Hepatocyte (in vitro differentiated cells): ENCODE measurements around the gene TCF7L2. TPM values are rescaled to one million over a fixed set of nuclear protein-coding genes. Genes with fewer than 3 reads are reported as not detected.

Experiments
- DNase-seq: peaks from one replicate; pipeline ENCODE4 v3.0.0-alpha.2; 2016; ENCODE audit warnings: low spot score
- H2AFZ ChIP-seq: fragments of 200-600 bp; sonication (generic); 2 replicates; pipeline ENCODE4 v1.6.0; 2016; ENCODE audit warnings: antibody characterized with exemption, mild to moderate bottlenecking
- H3K27ac ChIP-seq: fragments of 200-600 bp; sonication (generic); 2 replicates; pipeline ENCODE4 v1.5.1; 2016; ENCODE audit warnings: mild to moderate bottlenecking
- H3K27me3 ChIP-seq: fragments of 200-600 bp; sonication (generic); 2 replicates; pipeline ENCODE4 v1.6.1; 2016
- H3K36me3 ChIP-seq: fragments of 200-600 bp; sonication (generic); replicated peaks from 2 replicates; pipeline ENCODE4 v1.5.1; 2016; ENCODE audit warnings: low read depth; ENCODE audit not compliant: insufficient read depth
- H3K4me1 ChIP-seq: fragments of 200-600 bp; sonication (generic); 2 replicates; pipeline ENCODE4 v1.5.1; 2016; ENCODE audit warnings: mild to moderate bottlenecking, moderate library complexity; ENCODE audit not compliant: insufficient read depth
- H3K4me2 ChIP-seq: fragments of 200-600 bp; sonication (generic); 2 replicates; pipeline ENCODE4 v1.6.0; 2016
- H3K4me3 ChIP-seq: fragments of 200-600 bp; sonication (generic); 2 replicates; pipeline ENCODE4 v1.5.1; 2016; ENCODE audit warnings: mild to moderate bottlenecking
- H3K79me2 ChIP-seq: fragments of 200-600 bp; sonication (generic); 2 replicates; pipeline ENCODE4 v1.6.0; 2017; ENCODE audit warnings: mild to moderate bottlenecking
- H3K9me2 ChIP-seq: fragments of 200-600 bp; sonication (generic); replicated peaks from 2 replicates; pipeline ENCODE4 v1.6.0; 2017; ENCODE audit warnings: mild to moderate bottlenecking; ENCODE audit not compliant: insufficient read depth
- H3K9me3 ChIP-seq: fragments of 200-600 bp; sonication (generic); 2 replicates; pipeline ENCODE4 v1.5.1; 2016; ENCODE audit warnings: low read depth, mild to moderate bottlenecking
- H4K20me1 ChIP-seq: fragments of 200-600 bp; sonication (generic); 2 replicates; pipeline ENCODE4 v1.6.0; 2016; ENCODE audit warnings: mild to moderate bottlenecking; ENCODE audit not compliant: insufficient read depth, poor library complexity, severe bottlenecking
- EZH2 ChIP-seq: fragments of 200-600 bp; sonication (generic); IDR thresholded peaks from 2 replicates; pipeline ENCODE4 v1.6.1; 2016; ENCODE audit warnings: antibody characterized with exemption, mild to moderate bottlenecking, borderline replicate concordance
- EZH2phosphoT487 ChIP-seq: fragments of 200-600 bp; sonication (generic); IDR thresholded peaks from one replicate; pipeline ENCODE4 v1.6.1; 2018; ENCODE audit warnings: antibody characterized with exemption, mild to moderate bottlenecking, low read depth, moderate library complexity; ENCODE audit not compliant: unreplicated experiment, severe bottlenecking
- WGBS: methylation state at CpG from one replicate; pipeline ENCODE4 v1.1.6; 2016; ENCODE audit warnings: low lambda C conversion rate; ENCODE audit errors: missing lambda C conversion rate; 5-methylcytosine and 5-hydroxymethylcytosine counted together
- polyA plus RNA-seq: library from polyadenylated mRNA; unstranded; fragments of >200 nt; fragmentation: Nextera tagmentation; extraction: Ambion mirVana; gene quantifications from 2 replicates; pipeline ENCODE4 v1.2.1, GENCODE V29; 2016
- total RNA-seq: library from RNA; depleted of rRNA; stranded (reverse); fragments of >200 nt; gene quantifications from 2 replicates; pipeline ENCODE4 v1.2.3, GENCODE V29; 2014
- TF ChIP-seq, protein P1 (sequence below): fragments of 200-600 bp; sonication (generic); IDR thresholded peaks from 2 replicates; pipeline ENCODE4 v1.5.1; 2016; ENCODE audit warnings: antibody characterized with exemption, mild to moderate bottlenecking; ENCODE audit not compliant: poor library complexity

The TCF7L2 gene
- total and polyA plus RNA-seq, 2 experiments from 2014 or later: 14.8 to 28.8 TPM

DNA sequence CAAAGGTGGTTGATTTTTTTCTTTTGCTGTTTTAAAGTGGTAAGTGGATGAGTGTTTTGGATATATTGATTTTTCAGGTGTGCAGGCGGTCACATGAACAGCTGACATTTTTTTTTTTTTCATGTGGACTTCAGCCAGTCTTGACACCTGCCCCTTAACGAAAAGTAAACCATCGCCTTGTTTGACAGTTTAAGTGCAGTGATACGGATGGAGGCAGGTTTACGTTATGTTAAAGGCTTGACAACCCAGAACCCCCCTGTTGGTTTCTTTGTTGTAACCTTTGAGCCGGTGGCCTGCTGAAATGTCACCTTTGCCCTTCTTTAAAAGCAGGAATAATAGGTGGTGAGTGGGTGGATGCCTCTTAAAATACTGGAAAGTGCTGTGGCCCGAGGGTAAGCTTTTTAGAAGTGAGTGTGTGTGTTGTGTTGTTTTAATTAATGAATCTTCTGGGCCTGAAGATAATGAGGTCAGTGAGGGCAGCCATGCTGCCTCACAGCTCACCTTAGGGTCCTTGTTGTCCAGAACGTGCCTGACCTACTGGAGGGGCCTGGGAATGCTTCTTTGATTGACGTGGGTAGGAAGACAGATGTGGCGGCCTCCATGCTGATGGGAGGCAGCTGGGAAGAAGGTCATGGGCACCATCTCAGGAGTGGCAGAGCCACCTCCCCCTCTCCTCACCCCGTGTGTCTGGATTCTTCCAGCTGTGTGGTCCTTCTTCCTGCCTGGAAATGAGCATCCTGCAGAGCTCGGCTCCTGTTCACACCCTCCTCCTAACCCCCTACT is 69.8 kb downstream of the TCF7L2 start:
- DNase-seq: peak; percentile 60
- Histone ChIP-seq H4K20me1 (peaks cover 87% of the 10 kb centered on the region), H3K4me1 (peaks cover 45% of the 10 kb centered on the region), H3K27me3 (no peaks in the 10 kb centered on the region), H2AFZ (no peak overlapping the region), H3K79me2 (peaks cover 99% of the 10 kb centered on the region), H3K4me3 (no peak overlapping the region), H3K27ac (peak overlapping the region; percentile 82), H3K36me3 (no peaks in the 10 kb centered on the region), H3K9me3 (no peaks in the 10 kb centered on the region), H3K4me2 (peak overlapping the region; percentile 48), H3K9me2 (no peaks in the 10 kb centered on the region)
- WGBS: 40% methylated on average over 12 of the region's 12 CpGs
- TF ChIP-seq EZH2phosphoT487 (no peak), EZH2 (no peak)
- TF ChIP-seq, protein P1, sequence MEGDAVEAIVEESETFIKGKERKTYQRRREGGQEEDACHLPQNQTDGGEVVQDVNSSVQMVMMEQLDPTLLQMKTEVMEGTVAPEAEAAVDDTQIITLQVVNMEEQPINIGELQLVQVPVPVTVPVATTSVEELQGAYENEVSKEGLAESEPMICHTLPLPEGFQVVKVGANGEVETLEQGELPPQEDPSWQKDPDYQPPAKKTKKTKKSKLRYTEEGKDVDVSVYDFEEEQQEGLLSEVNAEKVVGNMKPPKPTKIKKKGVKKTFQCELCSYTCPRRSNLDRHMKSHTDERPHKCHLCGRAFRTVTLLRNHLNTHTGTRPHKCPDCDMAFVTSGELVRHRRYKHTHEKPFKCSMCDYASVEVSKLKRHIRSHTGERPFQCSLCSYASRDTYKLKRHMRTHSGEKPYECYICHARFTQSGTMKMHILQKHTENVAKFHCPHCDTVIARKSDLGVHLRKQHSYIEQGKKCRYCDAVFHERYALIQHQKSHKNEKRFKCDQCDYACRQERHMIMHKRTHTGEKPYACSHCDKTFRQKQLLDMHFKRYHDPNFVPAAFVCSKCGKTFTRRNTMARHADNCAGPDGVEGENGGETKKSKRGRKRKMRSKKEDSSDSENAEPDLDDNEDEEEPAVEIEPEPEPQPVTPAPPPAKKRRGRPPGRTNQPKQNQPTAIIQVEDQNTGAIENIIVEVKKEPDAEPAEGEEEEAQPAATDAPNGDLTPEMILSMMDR: no peak

DNA sequence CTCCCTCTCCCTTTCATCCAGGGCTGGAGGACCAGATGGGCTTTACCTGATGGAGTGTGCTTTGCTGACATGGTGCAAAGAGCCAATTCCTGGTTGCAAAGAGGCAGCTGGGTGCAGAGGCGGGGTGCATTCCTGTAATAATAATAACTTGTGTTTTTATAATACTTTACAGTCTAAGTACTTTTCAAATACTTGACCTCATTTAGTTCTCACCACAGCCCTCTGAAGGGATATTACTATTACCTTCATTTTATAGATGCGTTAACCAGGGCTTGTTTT is 70.4 kb downstream of the TCF7L2 start:
- Histone ChIP-seq H3K9me2 (no peaks in the 10 kb centered on the region), H3K4me3 (no peak overlapping the region), H3K4me1 (peaks cover 45% of the 10 kb centered on the region), H3K36me3 (no peaks in the 10 kb centered on the region), H3K27ac (peak overlapping the region; percentile 82), H4K20me1 (peaks cover 85% of the 10 kb centered on the region), H2AFZ (no peak overlapping the region), H3K4me2 (peak overlapping the region; percentile 20), H3K79me2 (peaks cover 99% of the 10 kb centered on the region), H3K27me3 (no peaks in the 10 kb centered on the region), H3K9me3 (no peaks in the 10 kb centered on the region)
- TF ChIP-seq, protein P1: no peak
- TF ChIP-seq EZH2phosphoT487: no peak
- no peak for TF ChIP-seq EZH2
- DNase-seq: no peak
- 82% methylated on average over 2 of the region's 2 CpGs for WGBS

DNA sequence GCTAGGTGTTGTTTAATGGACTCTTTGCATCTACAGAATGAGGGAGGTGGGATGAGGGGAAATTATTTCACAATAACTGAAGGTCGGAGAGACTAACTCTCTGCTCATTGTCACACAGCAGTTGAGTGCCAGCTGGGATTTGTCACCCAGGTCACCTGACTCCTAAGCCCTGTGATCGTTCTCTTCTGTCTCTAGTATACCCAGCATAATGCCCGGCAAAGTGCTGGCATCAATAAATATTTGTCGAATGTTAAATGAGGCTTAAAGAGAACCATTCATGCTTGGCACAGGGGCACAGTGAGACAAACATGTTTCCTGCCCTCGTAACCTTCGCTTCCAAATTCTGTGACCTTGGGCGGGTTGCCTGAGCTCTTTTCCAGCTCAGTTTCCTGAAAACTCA is 70.8 kb downstream of the TCF7L2 start:
- TF ChIP-seq EZH2phosphoT487: no peak
- no peak for TF ChIP-seq EZH2
- TF ChIP-seq, protein P1: no peak
- H3K27ac ChIP-seq: peak overlapping the region; percentile 82
- H2AFZ ChIP-seq: no peak overlapping the region
- H3K79me2 ChIP-seq: peaks cover 99% of the 10 kb centered on the region
- peaks cover 45% of the 10 kb centered on the region for H3K4me1 ChIP-seq
- peaks cover 82% of the 10 kb centered on the region for H4K20me1 ChIP-seq
- 80% methylated on average over 7 of the region's 7 CpGs for WGBS
- no peaks in the 10 kb centered on the region for H3K36me3 ChIP-seq
- no peaks in the 10 kb centered on the region for H3K9me2 ChIP-seq
- H3K4me2 ChIP-seq: peak overlapping the region; percentile 20
- no peak for DNase-seq
- no peak overlapping the region for H3K4me3 ChIP-seq
- no peaks in the 10 kb centered on the region for H3K9me3 ChIP-seq
- H3K27me3 ChIP-seq: no peaks in the 10 kb centered on the region
